HepG2 (cell line): ENCODE measurements around the gene ST6GALNAC3.

Experiments used
- KLF16 ChIP-seq, 2 experiments: sonication (generic) in 1 of 2; formaldehyde crosslinking in 1 of 2; IDR thresholded peaks; 2 replicates each; pipeline versions ENCODE4 v1.6.1 to v1.8.0; 2016 to 2023; ENCODE audit warnings: missing genetic modification reagents in 2 of 2, missing compliant biosample characterization in 1 of 2
- ZBTB49 ChIP-seq: sonication (generic); formaldehyde crosslinking; IDR thresholded peaks from 2 replicates; pipeline ENCODE4 v1.4.0; 2020; ENCODE audit warnings: missing genetic modification reagents, borderline replicate concordance
- ZC3H13 ChIP-seq: sonication (generic); formaldehyde crosslinking; IDR thresholded peaks from 2 replicates; pipeline ENCODE4 v1.8.1; 2023; ENCODE audit warnings: mild to moderate bottlenecking, missing genetic modification reagents, moderate library complexity
- ZMYM4 ChIP-seq: sonication (generic); formaldehyde crosslinking; IDR thresholded peaks from 2 replicates; pipeline ENCODE4 v1.8.1; 2023; ENCODE audit warnings: mild to moderate bottlenecking, missing genetic modification reagents
- ZNF343 ChIP-seq: sonication (generic); formaldehyde crosslinking; IDR thresholded peaks from 2 replicates; pipeline ENCODE4 v1.4.0; 2020; ENCODE audit warnings: mild to moderate bottlenecking, missing genetic modification reagents
- ZNF704 ChIP-seq: sonication (generic); formaldehyde crosslinking; IDR thresholded peaks from 2 replicates; pipeline ENCODE4 v1.8.1; 2023; ENCODE audit warnings: mild to moderate bottlenecking, inconsistent platforms, moderate library complexity, missing genetic modification reagents, borderline replicate concordance
- ZNF883 ChIP-seq: sonication (generic); formaldehyde crosslinking; IDR thresholded peaks from 2 replicates; pipeline ENCODE4 v1.5.1; 2020; ENCODE audit warnings: mild to moderate bottlenecking, missing genetic modification reagents; ENCODE audit errors: not compliant biosample characterization

GRCh38 chr1:76186554-76187170 lies 112.1 kb downstream of the ST6GALNAC3 start:
- TF ChIP-seq ZMYM4 (CRISPR knock-in tag) (no peak), ZNF343 (CRISPR knock-in tag) (no peak), ZNF704 (CRISPR knock-in tag) (no peak), KLF16 (CRISPR knock-in tag; IDR thresholded peaks at IDR 0.05) (no peak), ZBTB49 (CRISPR knock-in tag) (no peak), ZNF883 (CRISPR knock-in tag) (no peak), ZC3H13 (CRISPR knock-in tag) (no peak)
